Activated gamma-delta T cell (primary cell): ENCODE data around the gene KCNK13.

ENCODE experiments used
- DNase-seq: peaks from one replicate; lab custom pipeline; 2025; lab: John Stamatoyannopoulos, UW

Gene KCNK13

DNA sequence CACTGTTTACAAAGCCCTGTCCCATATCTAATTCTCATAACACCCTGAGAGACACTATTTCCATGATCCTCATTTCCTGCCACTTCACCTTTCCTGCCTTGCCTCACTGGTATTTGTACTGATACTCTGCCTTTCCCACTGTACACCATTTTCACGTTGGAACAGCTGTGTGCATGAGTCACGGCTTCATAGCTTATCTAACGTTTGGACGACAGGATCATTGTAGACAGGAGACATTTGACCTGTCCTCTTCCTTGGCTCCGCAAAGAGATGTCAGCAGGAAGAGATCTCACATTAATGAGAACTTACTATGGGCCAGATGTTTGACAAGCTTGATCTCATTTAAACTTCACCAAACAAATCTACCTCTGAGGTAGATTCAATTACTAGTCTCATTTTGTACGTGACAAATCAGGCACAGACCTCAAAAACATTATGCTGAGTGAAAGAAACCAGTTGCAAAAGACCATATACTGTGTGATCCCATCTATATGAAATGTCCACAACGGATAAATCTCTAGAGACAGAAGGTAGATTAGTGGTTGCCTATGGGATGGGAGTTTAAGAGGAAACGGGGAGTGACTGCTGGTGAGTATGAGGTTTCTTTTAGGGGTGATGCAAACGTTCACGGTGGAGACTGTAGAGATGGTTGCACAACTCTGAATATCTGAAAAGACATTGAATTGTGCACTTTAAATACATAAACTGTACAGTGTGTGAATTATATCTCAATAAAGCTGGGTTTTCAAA is 71.2 kb downstream of the KCNK13 start:
- no peak for DNase-seq

DNA sequence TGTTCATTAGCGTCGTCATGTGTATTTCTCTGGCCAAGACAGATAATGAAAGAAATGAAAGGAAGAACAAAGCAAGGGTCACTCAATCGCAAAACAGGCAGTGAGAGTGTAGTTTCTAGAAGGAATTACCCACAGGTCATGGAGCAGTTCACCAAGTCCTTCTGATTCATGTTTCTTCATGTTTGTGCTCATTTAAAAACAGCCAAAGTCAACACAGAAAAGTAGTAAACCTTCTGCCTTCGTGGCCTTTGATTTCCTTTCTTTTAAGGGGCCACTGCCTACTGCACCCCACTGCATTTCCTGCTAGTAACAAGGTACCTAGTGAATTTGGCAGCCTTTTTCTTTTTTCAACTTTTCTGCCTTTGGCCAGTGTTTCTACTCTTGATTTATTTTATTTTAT is 75.1 kb downstream of the KCNK13 start:
- DNase-seq, result no peak

DNA sequence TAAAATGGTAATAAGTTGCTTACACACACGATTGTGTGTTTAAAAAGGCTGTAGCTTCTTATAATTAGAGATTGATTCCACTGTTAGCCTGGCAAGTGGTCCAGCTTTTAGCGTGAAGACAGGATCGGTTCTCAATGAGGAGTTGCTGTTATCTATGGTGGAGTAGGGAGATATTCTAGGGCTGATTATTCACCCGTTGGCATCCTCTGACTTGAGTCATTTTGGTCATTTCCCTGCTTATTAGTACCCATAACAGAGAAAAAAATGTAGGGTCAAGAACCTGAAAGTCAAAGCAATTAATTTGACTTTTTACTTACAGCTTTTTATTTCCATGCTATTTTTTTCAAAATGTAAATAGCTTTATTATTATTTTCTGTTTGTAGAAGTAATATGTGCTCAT is 76.0 kb downstream of the KCNK13 start:
- no peak for DNase-seq

DNA sequence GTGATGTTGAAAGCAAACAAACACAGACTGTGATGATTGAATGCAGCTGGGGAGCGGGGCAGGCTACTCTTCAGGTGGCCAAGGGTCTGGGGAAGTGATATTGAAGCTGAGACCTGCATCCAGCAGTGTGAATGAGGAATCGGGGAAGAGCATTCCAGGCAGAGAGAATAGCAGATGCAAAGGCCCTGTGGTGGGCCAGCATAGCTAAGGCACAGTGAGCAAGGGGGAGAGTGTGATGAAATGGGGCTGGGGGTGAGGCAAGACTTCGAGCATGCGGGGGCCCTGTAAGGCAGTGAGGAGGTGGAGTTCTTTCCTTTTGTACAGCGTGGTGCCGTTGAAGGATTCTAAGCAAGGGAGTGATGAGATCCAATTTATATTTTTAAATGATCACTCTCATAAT is 77.4 kb downstream of the KCNK13 start:
- no peak for DNase-seq

DNA sequence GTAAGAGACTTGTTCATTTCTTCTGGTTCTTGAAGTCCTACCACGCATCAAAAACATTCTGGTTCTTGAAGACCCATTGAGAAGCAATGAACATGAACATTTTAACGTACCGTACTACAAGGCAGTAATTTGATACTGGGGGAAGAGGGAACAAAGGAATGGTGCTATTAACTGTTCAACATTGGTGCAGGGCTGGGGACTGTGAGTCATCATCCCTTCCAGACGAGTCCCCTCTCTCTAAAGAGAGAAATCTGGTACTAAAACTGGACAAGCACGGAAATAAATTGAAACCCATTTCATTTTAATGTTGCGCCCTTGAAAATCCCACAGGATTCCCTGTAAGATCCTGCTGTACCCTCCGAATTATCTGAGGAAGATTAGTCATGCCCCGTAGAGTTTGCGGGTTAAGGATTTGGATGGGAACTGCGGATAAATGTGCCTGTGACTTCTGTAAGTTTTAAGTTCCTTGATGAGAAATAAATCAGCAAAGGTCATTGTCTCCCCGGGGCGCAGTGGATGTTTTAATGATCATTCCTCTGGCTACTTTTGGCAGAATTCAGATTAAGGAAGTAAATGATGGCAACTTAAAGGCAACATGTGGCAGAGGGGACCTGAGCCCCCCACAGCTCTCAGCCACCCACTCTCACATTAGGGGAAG is 78.6 kb downstream of the KCNK13 start:
- no peak for DNase-seq

DNA sequence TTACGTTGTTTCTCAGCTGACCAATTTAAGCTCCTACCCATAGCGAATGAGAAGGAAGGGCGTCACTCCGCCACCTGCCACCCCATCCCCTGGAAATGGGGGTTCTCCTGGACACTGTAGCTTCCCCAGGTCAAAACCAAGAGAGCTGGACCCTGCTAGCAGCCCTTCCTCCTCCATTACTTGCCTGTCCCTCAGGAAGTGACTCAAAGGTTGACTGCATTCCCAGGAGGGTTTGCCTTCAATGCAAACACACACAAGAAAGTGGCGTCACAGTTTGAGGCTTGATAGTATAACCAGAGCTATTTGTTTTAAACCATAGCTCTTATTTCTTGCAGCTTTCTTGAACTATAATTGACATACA is 79.1 kb downstream of the KCNK13 start:
- DNase-seq, result no peak

DNA sequence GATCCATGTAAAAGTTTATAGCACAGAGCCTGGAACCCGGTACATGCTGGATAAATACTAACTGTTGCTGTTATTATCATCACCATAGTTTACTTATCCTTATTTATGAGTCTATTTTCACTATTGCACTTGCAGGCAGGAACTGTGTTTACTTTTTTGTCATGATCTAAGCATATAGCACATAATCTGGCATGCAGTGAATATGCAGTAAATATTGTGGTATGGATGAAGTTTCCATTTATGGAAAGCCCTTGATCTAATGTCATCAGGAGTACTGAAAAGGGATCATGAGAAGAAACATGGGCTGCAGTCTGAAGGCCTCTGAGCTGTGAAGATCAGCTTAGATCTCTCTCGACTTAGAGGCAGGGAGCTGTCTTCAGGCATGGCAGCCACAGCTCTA is 91.6 kb downstream of the KCNK13 start:
- DNase-seq, result no peak

DNA sequence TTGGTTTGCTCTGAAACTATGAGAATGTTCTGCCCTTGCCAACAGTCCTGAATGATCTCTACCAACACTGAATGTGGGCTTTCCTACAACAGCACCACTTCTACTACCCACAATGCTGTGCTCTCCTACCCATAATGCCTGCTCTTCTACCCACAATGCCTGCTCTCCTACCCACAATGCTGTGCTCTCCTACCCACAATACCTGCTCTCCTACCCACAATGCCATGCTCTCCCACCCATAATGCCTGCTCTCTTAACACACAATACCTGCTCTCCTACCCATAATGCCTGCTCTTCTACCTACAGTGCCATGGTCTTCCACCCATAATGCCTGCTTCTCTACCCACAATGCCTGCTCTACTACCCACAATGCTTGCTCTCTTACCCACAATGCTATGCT is 92.3 kb downstream of the KCNK13 start:
- no peak for DNase-seq

DNA sequence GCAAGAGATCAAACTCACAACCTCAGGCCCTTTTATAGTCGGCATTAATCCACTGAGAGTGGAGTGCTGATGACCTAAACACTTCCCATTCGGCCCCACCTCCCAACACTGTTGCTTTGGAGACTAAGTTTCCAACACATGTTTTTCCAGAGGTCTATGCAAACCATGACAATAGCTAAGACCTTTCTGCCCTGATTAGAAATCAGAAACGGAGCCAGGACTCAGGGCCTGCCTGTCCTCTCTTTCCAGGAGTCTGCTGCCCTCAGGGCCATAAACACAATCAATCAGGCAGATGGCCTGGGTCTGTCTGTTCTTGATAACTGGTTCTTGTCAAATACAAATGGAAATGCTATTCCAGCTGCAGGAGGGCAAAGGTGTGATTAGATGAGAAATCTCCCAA is 97.4 kb downstream of the KCNK13 start:
- no peak for DNase-seq

DNA sequence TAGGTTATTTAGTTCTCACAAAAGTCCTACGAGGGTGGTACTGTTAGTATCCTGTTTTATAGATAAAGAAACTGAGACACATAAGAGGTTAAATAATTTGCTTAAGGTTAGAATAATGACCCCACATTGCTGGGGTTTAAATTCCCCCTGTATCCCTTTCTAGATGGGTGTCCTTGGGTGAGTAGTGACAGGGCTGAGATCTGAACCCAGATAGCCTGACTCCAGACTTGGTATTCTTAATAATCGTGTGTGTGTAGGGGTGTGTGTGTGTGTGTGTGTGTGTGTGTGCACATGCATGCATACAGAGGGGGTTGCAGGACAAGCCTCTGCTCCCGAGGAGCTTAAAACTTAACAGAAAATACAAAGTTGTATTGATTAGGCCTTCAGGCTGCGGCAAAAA is 97.9 kb downstream of the KCNK13 start:
- DNase-seq, result no peak

DNA sequence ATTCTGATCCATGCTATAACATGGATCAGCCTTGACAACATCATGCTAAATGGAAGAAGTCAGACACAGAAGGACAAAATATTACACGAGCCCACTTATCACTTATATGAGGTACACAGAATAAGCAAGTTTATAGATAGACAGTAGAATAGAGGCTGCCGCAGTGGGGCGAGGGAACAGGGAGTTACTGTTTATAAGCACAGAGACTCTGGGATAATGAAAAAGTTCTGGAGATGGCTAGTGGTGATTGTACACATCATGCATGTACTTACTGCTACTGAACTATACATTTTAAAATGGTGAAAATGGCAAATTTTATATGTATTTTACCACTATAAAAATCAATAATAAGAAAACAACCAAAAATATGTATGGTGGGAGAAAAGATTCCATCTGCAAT is 99.3 kb downstream of the KCNK13 start:
- no peak for DNase-seq

DNA sequence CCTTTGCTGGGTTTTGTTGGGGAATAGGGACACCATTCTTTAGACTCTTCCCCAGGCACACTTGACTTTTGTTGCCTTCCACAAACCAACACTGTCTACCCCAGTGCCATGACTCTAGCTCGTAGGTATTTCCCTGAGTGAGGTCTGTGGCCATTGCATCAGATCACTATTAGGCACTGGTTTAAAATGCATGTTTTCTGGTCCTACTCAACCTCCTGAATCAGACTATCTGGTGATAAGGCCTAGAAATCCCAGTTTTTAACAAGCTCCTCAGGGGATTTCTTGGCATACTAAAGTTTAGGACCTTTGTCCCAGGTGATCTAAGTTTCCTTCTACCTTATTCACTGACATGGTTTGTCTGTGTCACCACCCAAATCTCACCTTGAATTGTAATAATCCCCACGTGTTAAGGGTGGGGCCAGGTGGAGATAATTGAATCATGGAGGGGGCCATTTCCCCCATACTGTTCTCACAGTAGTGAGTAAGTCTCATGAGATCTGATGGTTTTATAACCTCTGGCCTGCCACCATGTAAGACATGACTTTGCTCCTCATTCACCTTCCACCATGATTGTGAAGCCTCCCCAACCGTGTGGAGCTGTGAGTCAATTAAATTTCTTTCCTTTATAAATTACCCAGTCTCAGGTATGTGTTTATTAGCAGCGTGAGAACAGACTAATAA is 106.8 kb downstream of the KCNK13 start:
- DNase-seq, result no peak

DNA sequence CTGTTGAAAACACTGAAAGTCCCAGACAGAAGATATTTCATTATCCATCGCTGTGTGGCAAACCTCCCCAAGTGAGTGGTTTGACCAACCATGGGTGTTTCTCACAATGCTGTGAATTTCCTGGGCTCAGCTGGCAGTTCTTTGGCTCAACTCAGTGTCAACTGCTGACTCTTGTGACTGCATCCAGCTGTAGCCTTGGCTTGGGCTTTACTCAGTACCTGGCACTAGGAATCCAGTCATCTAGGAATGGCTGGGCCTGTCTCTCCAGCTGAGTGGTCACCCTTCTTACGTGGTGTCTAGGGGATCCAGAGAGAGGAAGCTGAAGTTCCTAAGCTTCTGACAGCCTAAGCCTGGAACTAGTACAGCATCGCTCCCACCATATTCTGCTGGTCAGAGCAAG is 113.8 kb downstream of the KCNK13 start:
- no peak for DNase-seq

DNA sequence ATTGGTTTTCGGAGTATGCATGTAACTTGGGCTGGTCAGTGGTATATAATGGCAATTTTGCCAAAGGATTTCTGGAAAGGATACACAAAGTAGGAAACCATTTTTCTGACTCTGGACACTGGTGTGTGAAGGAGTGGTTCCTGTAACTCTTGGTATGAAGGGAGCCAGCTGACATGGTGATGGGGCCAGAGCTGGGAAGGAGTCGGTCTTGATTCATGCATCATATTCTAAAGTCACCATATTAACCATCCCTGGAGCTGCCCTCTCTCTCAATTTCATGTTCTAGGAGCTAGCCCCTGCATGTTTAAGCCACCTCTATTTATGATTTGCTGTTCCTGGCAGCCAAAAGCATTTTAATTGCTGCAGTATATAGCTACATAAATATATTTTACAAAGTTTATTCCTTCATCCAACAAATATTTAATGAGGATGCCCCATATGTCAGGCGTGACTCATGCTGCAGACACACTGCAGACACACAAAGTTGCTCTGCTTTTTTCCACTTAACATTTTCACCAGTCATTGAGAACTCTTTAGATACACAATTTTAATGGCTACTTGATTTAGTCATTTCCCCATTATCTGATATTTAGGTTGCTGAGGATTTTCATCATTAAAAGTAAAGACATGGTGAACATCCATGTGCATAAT is 115.9 kb downstream of the KCNK13 start:
- DNase-seq, result no peak

DNA sequence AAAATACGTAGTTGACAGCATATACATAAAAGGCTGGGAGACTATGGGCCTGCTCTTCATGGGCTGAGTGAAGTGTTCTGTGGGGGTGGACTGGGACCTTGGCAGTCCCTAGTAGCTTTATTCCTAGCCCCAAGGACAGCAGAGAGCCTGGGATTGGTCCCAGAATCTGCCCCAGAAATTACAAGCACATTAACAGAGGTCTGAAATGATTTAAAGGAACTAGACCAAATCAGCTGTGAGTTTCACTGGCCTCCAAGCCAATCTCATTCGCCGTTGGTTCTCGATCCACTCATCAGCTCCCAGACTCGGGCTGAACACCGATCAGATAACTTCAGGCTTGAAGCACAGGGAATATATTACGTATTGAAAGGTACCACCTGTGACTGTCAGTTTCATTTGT is 117.6 kb downstream of the KCNK13 start:
- DNase-seq, result no peak

DNA sequence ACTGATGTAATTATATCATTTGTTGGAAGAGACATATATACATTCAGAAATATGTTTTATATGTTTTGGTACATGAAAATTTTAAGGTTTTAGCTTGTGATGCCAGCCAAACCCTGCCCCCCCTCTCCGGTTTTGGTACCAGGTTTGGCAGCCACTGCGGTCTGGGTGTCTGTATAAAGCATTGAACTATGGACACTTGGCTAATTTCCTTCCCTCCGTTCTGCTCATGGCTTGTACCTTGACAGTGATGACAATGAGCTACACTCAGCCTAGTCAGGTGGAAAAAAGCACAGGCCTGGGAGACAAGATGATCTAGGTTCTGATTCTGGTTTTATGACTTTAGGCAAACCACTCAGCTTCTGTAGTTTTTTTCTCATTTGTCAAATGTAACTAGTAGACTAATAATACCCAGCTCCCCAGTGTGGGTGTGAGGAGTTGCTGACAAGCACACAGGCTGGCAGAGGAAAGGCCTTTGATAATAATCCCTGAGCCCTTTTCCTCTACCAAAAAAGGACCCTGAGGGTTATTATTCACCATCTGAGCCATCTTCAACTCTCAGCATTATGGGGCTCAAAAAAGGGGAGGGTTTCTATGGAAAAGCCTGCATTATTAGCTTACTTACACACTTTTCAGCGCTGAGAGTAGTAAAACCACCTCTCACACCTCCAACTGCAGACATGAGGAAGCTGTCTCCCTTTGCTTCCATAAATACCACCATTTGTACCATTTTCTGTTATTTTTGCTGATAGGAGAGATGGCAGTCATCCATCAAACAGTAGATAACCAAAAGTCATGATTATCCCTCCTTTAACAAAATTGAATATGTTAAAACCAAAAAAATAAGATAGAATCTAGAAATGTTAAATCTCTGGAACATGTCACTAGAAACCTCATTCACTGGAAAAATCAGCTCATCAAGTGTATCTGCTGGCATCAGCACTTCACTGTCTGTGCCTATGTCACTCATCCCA is 118.3 kb downstream of the KCNK13 start:
- DNase-seq, result no peak

DNA sequence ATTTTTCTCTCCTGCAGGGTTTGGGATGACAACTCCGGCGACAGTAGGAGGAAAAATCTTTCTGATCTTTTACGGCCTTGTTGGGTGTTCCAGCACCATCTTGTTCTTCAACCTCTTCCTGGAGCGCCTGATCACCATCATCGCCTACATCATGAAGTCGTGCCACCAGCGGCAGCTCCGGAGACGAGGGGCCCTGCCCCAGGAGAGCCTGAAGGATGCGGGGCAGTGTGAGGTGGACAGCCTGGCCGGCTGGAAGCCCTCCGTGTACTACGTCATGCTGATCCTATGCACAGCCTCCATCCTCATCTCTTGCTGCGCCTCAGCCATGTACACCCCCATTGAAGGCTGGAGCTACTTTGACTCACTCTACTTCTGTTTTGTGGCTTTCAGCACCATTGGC is 122.3 kb downstream of the KCNK13 start:
- DNase-seq, result no peak

DNA sequence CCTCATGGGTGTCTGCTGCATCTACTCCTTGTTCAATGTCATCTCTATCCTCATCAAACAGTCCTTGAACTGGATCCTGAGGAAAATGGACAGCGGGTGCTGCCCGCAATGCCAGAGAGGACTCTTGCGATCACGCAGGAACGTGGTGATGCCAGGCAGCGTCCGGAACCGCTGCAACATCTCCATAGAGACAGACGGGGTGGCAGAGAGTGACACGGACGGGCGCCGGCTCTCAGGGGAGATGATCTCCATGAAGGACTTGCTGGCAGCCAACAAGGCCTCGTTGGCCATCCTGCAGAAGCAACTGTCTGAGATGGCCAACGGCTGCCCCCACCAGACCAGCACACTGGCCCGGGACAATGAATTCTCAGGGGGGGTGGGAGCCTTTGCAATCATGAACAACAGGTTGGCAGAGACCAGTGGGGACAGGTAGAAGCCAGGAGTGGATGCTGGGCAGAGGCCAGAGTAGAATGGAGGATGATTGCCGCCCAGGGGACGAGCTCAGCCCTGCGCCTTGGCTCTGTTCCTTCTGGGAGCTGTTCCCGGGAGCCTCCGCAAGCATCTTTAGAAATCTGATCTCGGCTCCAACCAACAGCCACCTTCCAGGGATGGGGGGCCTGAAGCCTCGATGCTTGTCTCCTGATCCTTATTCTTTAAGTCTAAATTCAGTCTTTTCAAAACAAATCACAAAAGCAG is 122.9 kb downstream of the KCNK13 start:
- no peak for DNase-seq

DNA sequence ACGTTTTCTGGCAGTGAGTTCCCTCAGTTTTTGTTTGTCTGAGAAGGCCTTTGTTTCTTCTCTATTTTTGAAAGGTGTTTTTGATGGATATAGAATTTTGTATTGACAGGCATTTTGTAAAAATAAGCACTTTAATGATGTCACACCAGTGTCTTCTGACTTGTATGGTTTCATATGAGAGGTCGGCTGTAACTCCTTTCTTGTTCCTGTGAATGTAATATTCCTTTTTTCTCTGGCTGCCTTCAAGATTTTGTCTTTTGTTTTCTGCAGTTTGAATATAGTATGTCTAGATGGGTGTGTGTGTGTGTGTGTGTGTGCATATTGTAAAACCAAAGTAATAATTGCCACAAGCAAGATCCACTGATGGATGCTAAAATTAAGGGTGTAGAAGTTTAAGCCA is 126.8 kb downstream of the KCNK13 start:
- DNase-seq, result no peak

DNA sequence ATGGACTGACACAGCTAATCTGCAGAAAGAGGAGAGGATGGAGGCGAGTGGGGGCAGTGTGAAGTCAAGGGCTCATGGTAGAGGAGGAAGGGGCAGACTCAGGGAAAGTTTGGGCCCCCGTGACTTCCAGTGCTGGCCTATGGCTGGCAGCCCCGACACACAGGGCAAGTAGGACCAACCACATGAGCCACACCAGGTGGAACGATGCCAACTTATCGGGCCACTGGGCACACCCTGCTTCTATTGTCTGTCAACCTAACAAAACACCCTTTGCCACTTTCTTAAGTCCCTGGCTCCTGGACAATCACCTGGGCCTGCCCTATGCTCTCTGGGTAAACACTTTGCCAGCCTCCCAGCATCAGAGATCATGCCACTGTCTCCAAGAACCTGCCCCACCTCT is 129.4 kb downstream of the KCNK13 start:
- no peak for DNase-seq

DNA sequence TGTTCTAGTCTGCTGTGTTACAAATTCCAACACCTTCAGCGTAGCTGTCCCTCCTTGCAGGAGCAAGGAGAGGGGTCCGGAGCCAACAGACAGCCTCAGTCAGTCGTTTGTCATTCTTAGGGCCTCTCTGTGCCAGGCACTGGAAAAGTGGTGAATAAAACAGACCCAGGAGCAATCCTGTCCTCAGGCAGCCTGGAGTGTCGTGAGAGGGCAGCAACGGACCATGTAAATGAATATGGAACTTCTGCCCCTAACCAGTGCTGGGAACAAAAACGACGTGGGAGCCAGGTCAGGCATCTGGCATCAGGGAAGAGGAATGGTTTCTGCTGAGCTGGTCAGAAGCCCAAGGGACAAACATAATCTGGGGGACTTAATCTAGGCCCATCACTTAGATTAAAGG is 129.8 kb downstream of the KCNK13 start:
- DNase-seq, result no peak
